Adrenal gland (tissue), 12 donors: ENCODE data around the gene MSRB3. TPM values are rescaled to one million over a fixed set of nuclear protein-coding genes. Genes with fewer than 3 reads are reported as not detected.

ENCODE experiments used
- DNase-seq, 7 donors: peaks; one replicate each; pipeline ENCODE4 v3.0.0-alpha.2; 2019 to 2020
- H3K27ac ChIP-seq, 5 donors: fragments of 200-600 bp; sonication (generic) in 4 of 5; 1 replicate in 3 of 5; 2 replicates in 2 of 5; pipeline versions ENCODE4 v1.5.1 to v1.8.0; 2016 to 2020; ENCODE audit warnings: mild to moderate bottlenecking in 1 of 5
- H3K27me3 ChIP-seq: fragments of 200-600 bp; 2 replicates; pipeline ENCODE4 v1.8.0; 2021
- H3K36me3 ChIP-seq, 2 donors: fragments of 200-600 bp; replicated peaks in 1 of 2; 1 replicate in 1 of 2; 2 replicates in 1 of 2; pipeline versions ENCODE4 v1.5.1 to v1.8.0; 2018 to 2022
- H3K4me1 ChIP-seq, 2 donors: fragments of 200-600 bp; replicated peaks in 1 of 2; 1 replicate in 1 of 2; 2 replicates in 1 of 2; pipeline versions ENCODE4 v1.5.1 to v1.8.0; 2018 to 2021
- H3K4me3 ChIP-seq, 4 donors: fragments of 200-600 bp; sonication (generic) in 3 of 4; one replicate each; pipeline ENCODE4 v1.5.1; 2016 to 2018
- H3K9me3 ChIP-seq, 3 donors: fragments of 200-600 bp; sonication (generic) in 1 of 3; replicated peaks in 1 of 3; 1 replicate in 2 of 3; 2 replicates in 1 of 3; pipeline versions ENCODE4 v1.5.1 to v1.8.0; 2016 to 2021
- CTCF ChIP-seq, 6 experiments: fragments of 450-650 bp in 4 of 6; fragments of 200-600 bp in 2 of 6; sonication (generic) in 1 of 6; IDR thresholded peaks; 1 replicate in 5 of 6; 2 replicates in 1 of 6; pipeline versions ENCODE4 v1.5.1 to v1.8.0; 2016 to 2021; ENCODE audit warnings: antibody characterized with exemption in 6 of 6, mild to moderate bottlenecking in 2 of 6, moderate library complexity in 1 of 6
- POLR2A ChIP-seq, 2 donors: fragments of 450-650 bp; IDR thresholded peaks; one replicate each; pipeline ENCODE4 v1.6.1; 2017; ENCODE audit warnings: antibody characterized with exemption in 2 of 2, mild to moderate bottlenecking in 2 of 2, moderate library complexity in 1 of 2
- WGBS, 4 donors: extraction: QIAGEN DNeasy Blood & Tissue Kit in 2 of 4; methylation state at CpG; one replicate each; pipeline versions ENCODE4 v1.1.5 to v1.1.7; 2013 to 2017; 5-methylcytosine and 5-hydroxymethylcytosine counted together
- intact Hi-C, 2 donors: fragments of 100-400 bp; cut with DNase I; formaldehyde crosslinking; loops; one replicate each; pipeline versions ENCODE4 v1.14.1 to v1.15.0; 2022 to 2023
- polyA plus RNA-seq, 3 donors: library from polyadenylated mRNA; stranded (reverse); fragments of 200-250 nt in 2 of 3; fragments of 350-450 nt in 1 of 3; fragmentation: Illumina TruSeq in 1 of 3; extraction: RNeasy Lipid Tissue Mini Kit (QIAGEN cat#74804) in 1 of 3; gene quantifications; one replicate each; pipeline ENCODE4 v1.2.3, GENCODE V29; 2013 to 2014
- total RNA-seq, 9 donors: library from RNA; depleted of rRNA in 4 of 9; stranded (reverse); fragments of >200 nt in 4 of 9; fragments of 120-200 nt in 1 of 9; fragmentation: NEBNext Ultra II Directional in 1 of 9; extraction: Animal tissue kit (Norgen Biotek cat#: 25700) in 1 of 9; gene quantifications; one replicate each; pipeline versions ENCODE4 v1.1.0 to v1.2.4, GENCODE V29; 2013 to 2023
- donor health status: healthy with polysubstance abuse.
- donor health status: Bipolar disorder and iron deficiency.
- donor health status: DM: yes; HTN: yes; CAD: no.
- donor health status: DM: no; HTN: no; CAD: no.
- donor health status: DM: no; HTN: no; CAD: no.
- donor health status: DM: yes; HTN: yes; CAD: no.

Gene MSRB3
- total and polyA plus RNA-seq, 12 donors: 5.5 to 23.8 (median 9.7) TPM

GRCh38 chr12:65501093-65501621 is 222.7 kb downstream of the MSRB3 start:
- Histone ChIP-seq H3K36me3 (no peaks in the 10 kb centered on the region), H3K4me3 (no peak overlapping the region), H3K27ac (no peak overlapping the region), H3K27me3 (no peaks in the 10 kb centered on the region), H3K9me3 (no peaks in the 10 kb centered on the region), H3K4me1 (peaks cover 0 to 9% of the 10 kb centered on the region in 2 donors)
- intact Hi-C loops: no loop called here
- DNase-seq: peak; percentile 17 to 63 (median 37)
- 27 to 40% (median 34%) methylated on average over 6 of the region's 6 CpGs for WGBS, 4 donors
- TF ChIP-seq POLR2A (IDR thresholded peaks at IDR 0.05): no peak
- TF ChIP-seq CTCF (IDR thresholded peaks at IDR 0.05): no peak

DNA sequence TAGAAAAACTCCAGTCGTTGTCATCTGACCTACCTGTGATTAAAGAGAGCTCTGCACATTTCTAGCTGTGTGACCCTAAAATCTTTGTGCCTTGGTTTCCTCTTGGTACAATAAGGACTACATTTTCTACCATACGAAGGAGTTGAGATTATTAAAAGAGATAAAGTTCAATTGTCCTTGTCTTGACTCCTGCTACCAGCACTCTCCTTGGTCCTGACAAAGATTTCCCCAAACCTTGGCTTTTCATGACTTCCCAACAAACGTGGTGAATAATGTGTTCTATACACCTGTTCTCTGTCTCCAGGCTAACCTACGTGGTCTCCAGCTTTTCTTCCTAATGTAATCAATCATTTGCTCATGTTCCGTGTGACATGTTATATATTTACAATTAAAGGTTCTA is 223.5 kb downstream of the MSRB3 start:
- 77 to 84% (median 79%) methylated on average over 5 of the region's 5 CpGs for WGBS, 4 donors
- no peaks in the 10 kb centered on the region for H3K27me3 ChIP-seq
- no peak overlapping the region for H3K27ac ChIP-seq
- intact Hi-C loops: no loop called here
- no peaks in the 10 kb centered on the region for H3K9me3 ChIP-seq
- no peak overlapping the region for H3K4me3 ChIP-seq
- H3K4me1 ChIP-seq: peaks cover 0 to 9% of the 10 kb centered on the region in 2 donors
- no peak for TF ChIP-seq CTCF (IDR thresholded peaks at IDR 0.05)
- no peak for TF ChIP-seq POLR2A (IDR thresholded peaks at IDR 0.05)
- H3K36me3 ChIP-seq: no peaks in the 10 kb centered on the region
- DNase-seq: no peak

DNA sequence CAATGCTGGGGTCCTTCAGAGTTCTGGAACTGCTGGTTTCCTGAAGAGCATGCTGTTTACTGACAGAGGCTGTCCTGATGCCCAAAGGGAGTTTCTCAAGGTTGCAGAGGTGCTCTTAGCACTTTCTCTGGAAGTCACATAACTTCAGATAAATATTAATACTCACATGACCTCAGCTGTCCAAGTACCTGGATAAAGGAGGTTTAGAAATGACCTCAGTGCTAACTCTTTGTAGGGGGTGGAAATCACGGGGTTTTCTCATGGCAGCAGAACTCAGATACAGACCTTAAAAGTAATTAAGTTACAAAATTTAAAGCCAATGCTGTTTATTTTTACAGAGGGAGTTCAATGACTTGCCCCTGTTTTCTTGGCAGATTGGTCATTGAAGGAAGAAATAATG is 225.9 kb downstream of the MSRB3 start:
- 64 to 88% (median 77%) methylated on average over 1 of the region's 1 CpG for WGBS, 4 donors
- no peak overlapping the region for H3K4me3 ChIP-seq
- intact Hi-C loops: no loop called here
- DNase-seq: no peak
- TF ChIP-seq POLR2A (IDR thresholded peaks at IDR 0.05): no peak
- TF ChIP-seq CTCF (IDR thresholded peaks at IDR 0.05): no peak
- no peak overlapping the region for H3K27ac ChIP-seq
- no peaks in the 10 kb centered on the region for H3K9me3 ChIP-seq
- no peaks in the 10 kb centered on the region for H3K36me3 ChIP-seq
- H3K27me3 ChIP-seq: no peaks in the 10 kb centered on the region
- H3K4me1 ChIP-seq: peaks cover 0 to 9% of the 10 kb centered on the region in 2 donors

DNA sequence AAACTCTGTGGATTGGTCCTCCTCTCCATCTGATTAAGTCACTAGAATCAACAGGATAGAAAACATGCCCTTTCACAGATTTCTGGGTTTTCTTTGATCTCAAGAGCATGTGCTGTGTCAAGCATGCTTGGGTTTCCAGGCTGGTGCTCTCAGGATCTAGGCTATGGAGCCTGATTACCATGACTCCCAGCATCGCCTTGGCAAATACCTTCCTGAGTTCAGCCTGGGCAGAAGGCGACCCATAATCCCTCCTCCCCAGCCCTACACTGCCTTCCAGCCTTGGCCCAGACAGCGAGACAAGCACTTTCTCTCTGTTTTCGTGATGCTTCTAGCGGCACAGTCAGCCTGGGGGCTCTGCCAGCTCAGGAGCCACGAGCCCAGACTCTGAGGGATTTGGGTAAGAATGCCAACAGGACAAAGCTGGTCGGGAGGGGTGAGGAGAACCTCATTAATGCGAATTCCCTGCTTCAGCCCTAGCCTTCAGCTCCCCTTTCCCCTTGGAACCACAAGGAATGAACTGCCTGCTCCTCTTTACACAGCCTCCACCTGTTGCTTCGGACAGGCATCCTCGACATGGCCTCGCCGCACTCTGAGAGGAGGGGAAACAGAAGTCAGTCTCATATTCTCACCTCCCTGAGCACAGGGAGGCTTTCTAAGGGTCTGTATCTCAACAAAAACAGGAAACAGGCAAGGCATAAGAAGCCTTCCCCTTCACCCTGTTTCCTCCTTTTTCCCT is 227.1 kb downstream of the MSRB3 start:
- Histone ChIP-seq H3K4me3 (no peak overlapping the region), H3K27me3 (no peaks in the 10 kb centered on the region), H3K27ac (no peak overlapping the region), H3K4me1 (peaks cover 0 to 9% of the 10 kb centered on the region in 2 donors), H3K9me3 (no peaks in the 10 kb centered on the region), H3K36me3 (no peaks in the 10 kb centered on the region)
- intact Hi-C loops: no loop called here
- TF ChIP-seq CTCF (IDR thresholded peaks at IDR 0.05) (no peak), POLR2A (IDR thresholded peaks at IDR 0.05) (no peak)
- 68 to 91% (median 84%) methylated on average over 9 to 12 of the region's 12 CpGs for WGBS, 4 donors
- DNase-seq: no peak
